Ecto neural progenitor cell (in vitro differentiated cells): ENCODE results near the gene CNGA3.
"Not testable (repeated sequence)": the region's sequence is repeated elsewhere in the genome, so short reads cannot be mapped to it uniquely, and the experiment has no call there.

ENCODE experiments used
- DNase-seq: peaks from one replicate; pipeline ENCODE4 v3.0.0-alpha.2; 2018; ENCODE audit warnings: low spot score

The CNGA3 gene

GRCh38 chr2:98346311-98347236 lies at the start of gene CNGA3:
Gene CNGA3, plus strand, starts transcription at chr2:98346456. Its CDS starts 23,520 bp downstream, at chr2:98369976.
- DNase-seq = peak; percentile 81

- no peak for DNase-seq
These were observed 48.2 kb upstream of the CNGA3 start for GRCh38 chr2:98297817-98298682.

- no peak for DNase-seq
These were observed 47.5 kb upstream of the CNGA3 start for GRCh38 chr2:98298683-98299164.

GRCh38 chr2:98299211-98299905 lies 46.9 kb upstream of the CNGA3 start:
- DNase-seq = no peak

DNA sequence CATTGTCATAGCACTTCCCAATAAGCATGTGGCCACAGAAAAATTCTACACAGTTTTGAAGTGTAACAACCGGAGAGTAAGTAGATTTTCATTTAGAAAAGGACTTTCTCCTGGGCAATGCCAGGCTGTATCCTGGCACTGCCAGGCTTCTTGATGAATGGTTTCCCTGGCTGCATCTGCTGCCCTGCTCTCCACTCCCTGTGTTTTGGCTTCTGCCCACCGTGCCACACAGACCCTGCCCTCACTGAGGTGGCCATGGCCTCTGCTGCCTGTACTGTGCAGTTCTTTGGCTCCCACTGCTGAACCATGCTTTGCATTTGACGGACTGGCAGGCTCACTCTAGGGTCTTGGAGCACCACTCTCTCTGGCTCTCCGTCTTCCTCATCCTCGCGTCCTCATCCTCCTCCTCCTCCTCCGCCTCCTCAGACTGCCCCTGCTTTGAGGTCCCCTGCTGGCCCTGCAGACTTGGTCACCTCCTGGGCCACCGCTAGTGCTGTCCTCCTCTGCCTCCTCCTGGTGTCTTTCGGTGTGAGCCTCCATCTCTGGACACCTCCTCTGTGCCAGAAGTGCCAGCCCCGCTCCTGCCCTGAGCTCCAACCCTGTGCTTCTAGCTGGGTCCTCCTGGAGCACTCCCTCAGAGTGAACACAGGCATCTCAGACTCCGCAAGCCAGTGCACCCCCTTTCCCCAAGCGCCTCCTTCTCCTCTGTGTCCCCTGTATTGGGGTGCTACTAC lies 45.9 kb upstream of the CNGA3 start:
- DNase-seq = no peak

DNA sequence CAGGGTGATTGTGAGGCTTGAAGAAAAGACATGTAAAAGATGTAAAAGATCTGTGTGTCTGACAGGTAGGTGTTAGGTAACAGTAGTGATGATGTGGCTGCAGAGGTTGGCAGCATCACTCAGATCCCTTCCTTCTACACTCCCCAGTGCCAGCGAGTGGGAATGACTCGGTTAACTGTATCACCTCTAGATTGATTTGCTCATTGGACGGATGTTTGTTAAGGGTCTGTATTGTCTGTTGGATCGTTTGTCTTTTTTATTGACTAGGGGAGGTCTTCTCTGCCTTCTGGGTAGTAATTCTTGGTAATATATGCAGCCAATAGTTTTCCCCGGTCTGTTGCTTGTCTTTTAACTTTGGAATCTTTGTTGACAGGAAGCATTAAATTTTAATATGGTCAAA lies 44.8 kb upstream of the CNGA3 start:
- DNase-seq = no peak

DNA sequence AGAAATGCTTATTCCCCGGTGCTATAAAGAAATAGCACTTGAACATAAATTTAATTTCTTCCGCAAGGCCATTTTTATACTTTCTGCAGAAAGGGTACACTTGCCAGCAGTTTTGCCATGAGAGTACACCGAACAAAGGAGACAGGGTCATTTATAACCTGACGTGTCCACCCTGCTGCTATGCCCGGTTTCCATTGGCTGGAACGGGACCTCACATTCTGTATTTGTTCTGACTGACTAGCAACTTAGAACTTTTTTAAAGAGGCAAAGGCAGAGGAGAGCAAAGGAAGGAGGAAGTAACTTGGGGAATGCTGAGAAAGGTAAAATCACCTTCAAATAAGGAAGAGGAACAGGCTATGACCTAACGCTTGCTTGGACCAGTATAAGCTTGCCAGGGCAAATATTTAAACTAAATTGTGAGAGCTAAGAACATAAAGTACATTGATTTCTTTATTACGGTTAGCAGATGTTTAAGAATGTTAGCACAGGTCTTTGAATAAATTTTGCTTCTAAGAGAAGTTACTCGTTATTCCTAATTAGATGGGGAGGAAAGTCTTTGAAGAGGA lies 39.0 kb upstream of the CNGA3 start:
- not testable (repeated sequence) for DNase-seq

GRCh38 chr2:98308068-98308467 lies 38.2 kb upstream of the CNGA3 start:
- DNase-seq = no peak

DNA sequence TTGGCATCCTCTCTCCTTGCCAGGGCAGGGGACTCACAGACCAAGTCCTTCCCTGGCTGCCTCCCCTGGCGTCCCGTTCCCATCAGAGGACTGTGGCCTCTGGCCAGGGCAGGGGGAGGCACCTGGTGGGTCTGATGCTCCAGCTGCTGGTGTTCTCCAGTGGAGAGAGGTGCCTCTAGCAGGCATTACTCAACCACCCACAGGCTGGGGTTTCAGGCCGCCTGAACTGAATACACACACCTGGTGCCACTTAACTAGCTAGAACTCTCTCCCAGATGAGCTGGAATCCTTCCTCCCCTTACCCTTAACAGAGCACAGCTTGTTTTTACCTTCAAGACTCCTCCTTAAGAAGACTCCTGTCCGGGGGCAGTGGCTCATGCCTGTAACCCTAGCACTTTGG lies 37.7 kb upstream of the CNGA3 start:
- DNase-seq = no peak

DNA sequence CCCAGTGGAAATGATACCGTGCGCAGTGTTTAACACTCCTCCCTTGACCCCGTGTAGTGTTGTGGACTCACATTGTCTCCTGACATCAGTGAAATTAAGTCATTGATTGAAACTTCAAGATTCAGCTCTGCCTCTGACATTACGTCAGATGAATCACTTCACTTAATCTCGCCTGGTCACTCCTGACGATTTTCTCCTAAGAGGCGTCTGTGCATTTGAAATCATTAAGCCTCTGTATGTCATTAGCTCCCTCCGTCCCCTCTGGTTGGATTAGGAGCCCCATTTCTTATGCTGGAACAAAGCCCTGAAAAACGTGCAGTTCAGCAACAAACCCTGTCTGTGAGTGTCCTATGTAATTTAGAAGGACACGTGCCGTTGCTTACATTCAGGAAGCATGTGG lies 36.7 kb upstream of the CNGA3 start:
- DNase-seq = no peak

DNA sequence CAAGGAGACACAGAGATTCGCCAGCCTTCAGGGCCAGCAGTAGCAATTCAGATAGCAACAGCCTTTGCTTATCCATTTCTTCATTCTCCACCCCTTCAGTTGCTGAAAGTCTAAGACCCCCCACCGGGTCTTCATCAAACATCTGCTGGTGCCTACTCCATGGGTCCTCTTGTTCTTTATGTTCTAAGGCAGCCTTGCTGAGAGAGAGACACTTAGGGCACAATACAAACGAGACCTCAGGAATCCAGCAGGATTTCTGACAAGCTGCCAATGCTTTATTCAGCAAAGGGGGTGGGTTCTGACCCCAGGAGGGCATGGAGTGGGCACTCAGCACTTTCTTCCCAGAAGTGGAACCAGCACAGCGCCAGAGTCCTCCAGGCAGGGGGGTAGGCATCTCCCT lies 36.2 kb upstream of the CNGA3 start:
- no peak for DNase-seq

DNA sequence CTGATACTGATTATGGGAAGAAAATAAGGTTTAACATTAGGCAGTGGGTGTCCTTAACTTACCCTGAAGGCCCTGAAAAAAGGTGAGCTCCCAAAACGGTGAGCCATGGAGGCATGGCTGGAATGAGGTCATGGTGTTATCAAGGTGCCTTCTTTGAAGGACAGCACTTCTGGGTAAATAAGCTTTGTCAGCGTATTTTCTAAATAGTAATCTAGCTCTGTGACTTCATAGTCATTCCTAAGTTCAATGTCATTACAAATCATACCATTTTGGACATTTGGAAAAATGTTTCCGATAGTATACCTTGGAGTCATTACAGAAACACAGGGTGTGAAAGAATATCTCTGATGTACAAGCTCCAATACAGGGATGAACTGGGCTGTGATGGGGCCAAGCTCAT lies 35.2 kb upstream of the CNGA3 start:
- no peak for DNase-seq

- no peak for DNase-seq
These were observed 34.3 kb upstream of the CNGA3 start for GRCh38 chr2:98311771-98312545.

DNA sequence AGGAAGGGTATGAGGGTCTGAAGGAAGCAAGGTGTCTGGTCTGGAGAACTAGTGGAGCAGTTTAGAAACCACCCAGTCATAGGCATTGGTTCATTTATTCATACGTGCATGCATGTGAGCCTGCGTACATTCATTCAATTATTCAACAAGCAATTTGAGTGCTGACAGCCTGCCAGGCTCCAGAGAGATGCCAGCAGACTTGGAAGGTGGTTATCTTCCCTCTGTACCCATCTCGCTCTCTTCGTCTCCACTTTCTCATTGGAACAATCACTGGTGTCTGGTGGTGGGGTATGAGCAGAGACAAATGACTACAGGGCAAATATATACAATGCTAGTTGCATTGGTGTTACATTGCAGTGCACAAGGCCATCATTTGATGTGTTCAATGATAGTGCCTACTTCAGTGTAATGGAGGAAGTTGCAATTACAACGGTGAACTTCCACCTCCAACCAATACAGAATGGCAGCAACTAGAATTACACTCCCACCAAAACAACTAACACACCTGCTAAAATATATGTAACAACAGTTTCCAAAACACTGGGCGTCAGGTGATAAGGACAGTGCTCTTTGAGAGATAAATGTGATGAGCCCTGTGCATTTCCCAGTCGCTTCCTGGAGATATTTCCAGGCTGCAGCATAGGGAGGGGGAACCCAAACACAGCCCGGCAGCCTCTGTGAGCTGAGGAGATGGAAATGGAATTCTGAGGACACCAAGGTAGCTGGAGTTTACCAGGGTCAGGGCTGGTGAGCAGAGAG lies 32.6 kb upstream of the CNGA3 start:
- DNase-seq = no peak

DNA sequence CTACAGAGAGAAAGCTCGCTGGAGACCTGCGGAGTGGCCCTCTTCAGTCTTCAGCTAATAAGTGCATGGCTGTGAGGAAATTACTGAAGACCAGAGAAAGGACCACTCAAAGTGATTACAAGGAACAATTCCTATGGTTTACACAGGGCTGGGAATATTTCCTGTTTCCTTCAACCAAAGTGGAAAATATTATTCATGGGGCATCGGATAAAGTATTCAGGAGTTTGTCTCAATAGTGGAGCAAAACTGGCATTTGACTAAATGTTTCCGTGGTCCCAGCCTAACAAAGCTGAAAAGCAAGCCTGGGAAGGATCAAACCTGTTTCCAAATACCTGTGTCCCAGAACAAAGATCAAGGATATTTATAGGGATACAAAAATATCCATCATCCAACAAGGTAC lies 32.0 kb upstream of the CNGA3 start:
- no peak for DNase-seq

DNA sequence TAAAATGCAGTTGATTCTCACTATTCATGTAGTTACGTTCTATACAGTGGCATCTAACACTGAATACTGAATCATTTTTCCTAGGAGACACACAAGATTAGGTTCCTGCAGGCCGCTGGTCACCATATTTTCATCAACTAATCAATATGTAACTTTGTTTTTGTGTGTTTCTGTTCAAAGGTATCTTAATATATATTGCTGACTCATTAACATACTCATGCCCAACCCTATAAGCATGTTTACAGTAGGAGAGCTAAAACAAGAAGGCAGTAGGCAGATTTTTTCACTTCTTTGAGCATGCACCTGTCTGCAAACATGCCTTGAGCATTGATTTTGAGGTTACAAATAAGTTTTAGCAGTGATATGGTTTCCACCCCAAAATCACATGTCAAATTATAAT lies 30.3 kb upstream of the CNGA3 start:
- DNase-seq = no peak

DNA sequence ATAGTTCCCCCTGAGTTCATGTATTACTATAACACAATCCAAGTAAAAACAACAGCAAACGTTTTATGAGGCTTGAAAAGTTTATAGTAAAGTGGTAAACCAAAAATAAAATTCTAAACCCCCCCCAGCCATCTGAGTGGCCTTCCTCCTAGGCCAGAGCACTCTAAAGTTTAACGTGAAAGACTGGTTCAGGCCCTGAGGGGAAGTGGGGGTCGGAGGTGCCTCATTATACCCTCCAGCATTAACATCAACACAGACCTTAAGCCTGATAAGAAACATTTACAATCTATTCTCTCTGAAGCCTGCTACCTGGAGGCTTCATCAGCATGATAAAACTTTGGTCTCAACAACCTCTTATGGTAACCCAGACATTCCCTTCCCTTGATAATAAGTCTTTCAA lies 29.0 kb upstream of the CNGA3 start:
- DNase-seq = no peak

DNA sequence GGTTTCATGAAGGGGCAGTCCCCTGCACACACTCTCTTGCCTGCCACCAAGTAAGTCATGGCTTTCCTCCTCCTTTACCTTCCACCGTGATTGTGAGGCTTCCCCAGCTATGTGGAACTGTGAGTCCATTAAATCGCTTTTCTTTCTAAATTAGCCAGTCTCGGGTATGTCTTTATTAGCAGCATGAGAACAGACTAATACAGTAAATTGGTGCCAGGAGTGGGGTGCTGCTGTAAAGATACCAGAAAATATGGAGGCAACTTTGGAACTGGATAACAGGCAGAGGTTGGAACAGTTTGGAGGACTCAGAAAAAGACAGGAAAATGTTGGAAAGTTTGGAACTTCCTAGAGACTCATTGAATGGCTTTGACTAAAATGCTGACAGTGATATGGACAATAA lies 26.1 kb upstream of the CNGA3 start:
- not testable (repeated sequence) for DNase-seq

DNA sequence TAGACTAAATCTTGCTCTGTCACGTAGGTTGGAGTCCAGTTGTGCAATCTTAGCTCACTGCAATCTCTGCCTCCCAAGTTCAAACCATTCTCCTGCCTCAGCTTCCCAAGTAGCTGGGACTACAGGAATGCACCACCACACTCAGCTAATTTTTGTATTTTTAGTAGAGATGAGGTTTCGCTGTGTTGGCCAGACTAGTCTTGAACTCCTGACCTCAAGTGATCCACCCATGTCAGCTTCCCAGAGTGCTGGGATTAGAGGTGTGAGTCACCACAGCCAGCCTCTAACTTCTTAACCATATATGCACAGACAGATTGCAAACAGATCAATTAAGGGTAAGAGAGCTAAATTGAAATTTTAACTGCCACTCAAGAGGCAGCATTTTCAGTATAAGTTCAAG lies 22.1 kb upstream of the CNGA3 start:
- DNase-seq = no peak

DNA sequence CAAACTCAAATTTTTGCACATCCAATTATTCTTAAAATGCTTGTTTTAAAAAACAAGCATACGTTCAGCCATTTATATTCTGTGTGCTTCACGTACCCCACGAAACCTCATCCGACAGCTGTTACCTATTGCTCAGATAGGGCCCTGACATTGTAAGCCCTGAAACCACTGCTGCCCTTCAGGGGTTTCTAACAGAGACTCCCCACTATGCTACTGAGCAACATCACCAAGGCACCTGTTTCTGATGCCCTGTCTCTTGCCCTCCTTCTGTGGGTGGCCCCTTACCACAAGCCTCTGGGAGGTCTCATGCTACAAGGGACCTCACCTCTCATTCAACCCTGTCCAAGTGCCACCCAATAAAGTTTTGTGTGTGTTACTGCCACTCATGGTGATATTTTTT lies 18.5 kb upstream of the CNGA3 start:
- DNase-seq = no peak
